HG02610 (cell line): ENCODE measurements around the gene TRRAP.

ENCODE experiments used
- ATAC-seq: cut with Tn5 transposase; IDR thresholded peaks from one replicate; pipeline ENCODE4 v1.9.1; 2021; ENCODE audit warnings: mild to moderate bottlenecking, moderate library complexity; ENCODE audit not compliant: unreplicated experiment

TRRAP gene

DNA sequence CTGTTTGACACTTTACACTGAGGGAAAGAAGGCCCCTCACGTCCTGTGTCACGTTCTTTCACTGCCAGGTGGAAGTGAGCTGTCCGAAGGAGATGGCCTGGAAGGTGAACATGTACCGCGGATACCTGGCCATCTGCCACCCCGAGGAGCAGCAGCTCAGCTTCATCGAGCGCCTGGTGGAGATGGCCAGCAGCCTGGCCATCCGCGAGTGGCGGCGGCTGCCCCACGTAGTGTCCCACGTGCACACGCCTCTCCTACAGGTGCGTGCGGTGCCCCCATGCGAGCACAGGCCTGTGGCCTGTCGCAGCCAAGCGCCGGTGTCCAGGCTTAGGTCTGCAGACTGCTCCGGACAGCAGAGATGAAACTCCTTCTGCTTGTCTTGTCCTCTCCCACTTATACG lies 103.4 kb downstream of the TRRAP start:
- ATAC-seq, result no peak

DNA sequence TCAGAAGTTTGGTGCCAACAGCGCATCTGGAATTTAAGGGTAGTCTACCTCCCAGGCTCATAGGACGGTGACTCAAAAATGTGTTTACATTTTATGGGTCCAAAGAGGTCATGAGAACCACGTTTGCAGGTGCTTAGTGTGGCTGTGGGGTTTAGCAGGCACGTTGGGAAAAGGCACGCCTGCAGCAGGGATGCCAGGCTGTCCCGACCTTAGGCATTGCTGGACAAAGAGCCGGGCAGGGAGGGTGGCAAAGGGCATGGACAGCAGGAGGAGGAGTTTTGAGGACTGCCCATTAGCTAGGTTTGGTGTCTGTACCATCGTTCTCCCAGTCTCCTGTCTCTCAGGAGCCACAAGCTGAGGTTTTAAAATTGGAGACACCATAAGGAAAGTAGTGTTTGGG lies 104.4 kb downstream of the TRRAP start:
- no peak for ATAC-seq

DNA sequence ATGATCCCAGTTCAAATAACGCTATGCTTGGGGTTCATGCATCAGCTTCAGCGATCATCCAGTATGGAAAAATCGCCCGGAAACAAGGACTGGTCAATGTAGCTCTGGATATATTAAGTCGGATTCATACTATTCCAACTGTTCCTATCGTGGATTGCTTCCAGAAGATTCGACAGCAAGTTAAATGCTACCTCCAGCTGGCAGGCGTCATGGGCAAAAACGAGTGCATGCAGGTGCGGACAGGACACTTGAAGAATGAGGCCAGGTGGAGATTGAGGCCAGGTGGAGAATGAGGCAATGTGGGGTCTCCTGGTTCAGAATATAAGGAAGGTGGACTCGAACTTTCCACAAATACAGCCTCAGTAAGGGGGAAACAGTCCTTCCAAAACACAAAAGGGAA lies 105.8 kb downstream of the TRRAP start:
- ATAC-seq, result no peak

DNA sequence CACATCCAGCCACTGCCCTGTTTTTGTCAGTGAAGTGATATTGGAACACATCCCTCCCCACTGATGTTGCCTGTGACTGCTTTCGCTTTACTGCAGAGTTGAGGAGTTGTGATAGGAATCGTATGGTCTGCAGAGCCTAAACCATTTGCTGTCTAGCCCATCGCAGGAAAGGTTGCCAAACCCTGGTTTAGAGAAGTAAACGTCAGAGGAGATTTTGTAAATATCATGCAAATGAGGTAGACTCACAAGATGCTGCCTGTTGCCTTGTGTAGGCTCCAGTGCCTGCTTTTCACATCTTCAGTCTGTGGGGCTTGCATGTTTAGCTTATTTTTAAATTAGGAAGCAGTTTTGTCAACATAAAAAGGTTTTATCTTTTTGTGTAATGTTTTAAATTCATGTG lies 107.1 kb downstream of the TRRAP start:
- no peak for ATAC-seq

DNA sequence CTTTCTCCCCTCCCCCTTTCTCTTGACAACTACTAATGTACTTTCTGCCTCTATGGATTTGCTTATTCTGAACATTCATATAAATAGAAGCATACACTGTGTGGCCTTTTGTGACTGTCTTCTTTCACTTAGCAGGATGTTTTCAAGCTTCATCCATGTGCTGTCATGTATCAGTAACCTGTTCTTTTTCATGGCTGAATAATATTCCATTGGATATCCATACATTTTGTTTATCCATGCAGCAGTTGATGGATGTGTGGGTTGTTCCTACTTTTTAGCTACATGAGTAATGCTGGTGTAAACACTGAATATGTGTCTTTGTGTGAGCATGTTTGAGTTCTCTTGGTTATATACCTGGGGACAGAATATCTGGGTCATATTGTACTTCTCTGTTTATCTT lies 107.6 kb downstream of the TRRAP start:
- no peak for ATAC-seq

DNA sequence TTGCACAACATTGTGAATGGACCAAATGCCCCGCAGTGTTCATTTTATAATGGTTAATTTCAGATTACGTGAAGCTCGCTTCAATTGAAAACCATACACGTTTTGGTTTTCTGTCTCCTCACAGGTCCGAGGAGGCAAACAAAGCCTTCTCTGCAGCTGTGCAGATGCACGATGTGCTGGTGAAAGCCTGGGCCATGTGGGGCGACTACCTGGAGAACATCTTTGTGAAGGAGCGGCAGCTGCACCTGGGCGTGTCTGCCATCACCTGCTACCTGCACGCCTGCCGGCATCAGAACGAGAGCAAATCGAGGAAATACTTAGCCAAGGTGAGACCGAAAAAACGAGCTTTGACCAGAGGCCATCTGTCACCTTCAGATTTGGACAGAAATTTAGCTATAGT lies 110.3 kb downstream of the TRRAP start:
- no peak for ATAC-seq

DNA sequence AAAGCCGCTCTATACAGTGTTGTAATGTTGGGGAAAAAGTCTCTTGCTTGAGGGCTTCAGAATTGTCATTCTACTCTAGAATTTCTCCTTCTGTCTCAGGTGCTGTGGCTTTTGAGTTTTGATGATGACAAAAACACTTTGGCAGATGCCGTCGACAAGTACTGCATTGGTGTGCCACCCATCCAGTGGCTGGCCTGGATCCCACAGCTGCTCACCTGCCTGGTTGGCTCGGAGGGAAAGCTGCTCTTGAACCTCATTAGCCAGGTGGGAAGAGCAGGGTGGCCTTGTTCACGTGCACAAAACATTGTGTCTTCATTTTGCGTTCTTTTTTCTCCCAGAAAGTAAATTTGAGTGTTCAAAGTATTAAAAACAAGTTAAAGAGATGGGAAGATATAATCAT lies 112.0 kb downstream of the TRRAP start:
- no peak for ATAC-seq

DNA sequence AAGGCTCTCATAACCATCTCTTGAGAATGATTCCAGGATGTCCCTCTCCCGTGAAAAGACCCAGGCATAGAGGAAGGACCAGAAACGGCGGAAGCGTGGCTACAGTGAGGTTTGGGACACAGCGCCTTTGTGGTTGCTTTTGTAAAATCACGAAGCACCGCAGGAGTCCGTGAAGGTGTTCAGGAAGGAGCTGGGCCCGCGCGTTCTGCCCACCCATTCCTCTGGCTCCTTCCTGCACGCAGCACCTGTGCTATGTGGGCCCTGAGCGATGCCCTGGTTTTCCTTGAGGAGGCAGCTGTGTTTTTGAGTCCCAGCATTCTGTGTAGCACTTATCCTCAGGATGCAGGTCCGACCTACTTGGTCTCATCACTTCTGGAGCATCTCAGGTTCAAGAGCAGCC lies 112.8 kb downstream of the TRRAP start:
- no peak for ATAC-seq

DNA sequence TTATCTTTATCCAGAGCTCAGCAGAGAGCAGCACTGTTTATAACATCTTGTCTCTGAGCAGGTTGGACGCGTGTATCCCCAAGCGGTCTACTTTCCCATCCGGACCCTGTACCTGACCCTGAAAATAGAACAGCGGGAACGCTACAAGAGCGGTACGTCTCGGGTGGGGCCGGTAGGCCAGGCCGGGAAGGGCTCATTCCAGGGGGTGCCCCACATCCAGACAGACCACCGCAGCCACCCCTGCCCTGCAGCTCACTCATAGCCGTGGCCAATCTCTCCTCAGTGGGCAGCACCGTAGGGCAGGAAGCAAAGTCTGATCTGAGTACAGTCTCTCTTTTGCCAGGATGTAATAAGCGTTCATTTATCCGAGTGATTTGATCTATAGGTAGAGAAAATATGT lies 113.7 kb downstream of the TRRAP start:
- no peak for ATAC-seq

DNA sequence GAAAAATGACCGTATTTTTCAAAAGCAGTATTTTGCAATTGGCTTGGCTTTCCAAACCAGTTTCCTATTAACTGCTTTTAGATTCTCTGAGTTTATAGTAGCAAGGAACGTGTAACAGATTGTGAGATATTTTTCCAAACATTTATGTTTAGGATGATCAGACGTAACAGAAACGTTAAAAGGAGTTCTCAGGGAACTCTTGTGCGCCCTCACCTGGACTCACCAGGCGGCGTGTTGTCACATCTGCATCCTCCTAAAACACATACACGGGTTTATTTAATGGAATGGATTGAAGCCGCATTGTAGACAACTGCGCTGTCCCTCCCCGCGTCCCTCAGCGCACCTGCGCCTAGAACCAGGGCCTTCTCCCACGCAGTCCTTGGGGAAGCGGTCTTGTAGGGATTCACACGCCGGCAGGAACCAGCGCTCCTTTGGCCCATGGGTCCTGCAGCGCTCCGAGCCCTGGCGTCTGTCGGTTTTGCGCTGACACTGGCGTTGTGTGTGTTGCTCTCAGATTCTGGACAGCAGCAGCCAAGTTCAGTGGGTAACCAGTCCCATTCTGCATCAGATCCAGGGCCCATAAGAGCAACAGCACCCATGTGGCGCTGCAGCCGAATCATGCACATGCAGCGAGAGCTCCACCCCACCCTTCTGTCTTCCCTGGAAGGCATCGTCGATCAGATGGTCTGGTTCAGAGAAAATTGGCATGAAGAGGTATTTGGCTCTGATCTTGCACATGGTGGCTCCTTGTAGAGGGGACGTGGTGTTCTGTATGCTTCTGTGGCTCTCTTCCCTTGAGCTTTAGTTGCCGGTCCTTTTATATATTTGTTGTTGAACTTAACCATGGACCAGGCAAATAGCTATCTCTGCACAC lies 114.9 kb downstream of the TRRAP start:
- ATAC-seq, result no peak

DNA sequence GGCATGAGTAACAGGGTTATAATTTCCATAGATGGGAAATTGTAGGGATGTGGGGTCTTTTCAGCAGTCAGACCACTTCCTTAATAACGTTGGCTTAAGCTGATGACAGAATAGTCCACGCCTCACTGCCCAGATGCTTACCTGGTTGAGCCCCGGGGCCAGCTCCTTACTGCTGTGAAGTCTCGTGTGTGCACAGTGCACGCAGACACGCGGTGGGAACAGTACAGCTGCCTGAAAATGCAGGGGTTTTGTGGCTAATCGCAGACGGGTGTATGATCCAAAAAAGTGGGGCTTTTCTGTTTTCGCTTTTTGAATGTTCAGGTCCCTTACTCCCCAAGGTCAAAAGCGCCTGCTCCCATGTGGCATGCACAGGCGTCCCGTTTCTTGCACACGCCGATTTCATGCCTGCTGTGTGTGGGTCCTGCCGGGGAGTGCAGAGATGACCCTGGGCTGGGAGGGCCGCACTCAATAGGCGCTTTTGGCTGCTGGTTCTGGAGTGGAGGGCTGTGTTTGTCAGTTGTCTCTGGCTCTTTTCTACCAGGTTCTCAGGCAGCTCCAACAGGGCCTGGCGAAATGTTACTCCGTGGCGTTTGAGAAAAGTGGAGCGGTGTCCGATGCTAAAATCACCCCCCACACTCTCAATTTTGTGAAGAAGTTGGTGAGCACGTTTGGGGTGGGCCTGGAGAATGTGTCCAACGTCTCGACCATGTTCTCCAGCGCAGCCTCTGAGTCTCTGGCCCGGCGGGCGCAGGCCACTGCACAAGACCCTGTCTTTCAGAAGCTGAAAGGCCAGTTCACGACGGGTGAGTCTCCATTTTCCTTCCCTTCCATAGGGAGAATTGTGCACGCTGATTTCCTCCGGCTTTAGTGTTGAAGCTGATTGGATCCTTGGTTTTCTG lies 116.0 kb downstream of the TRRAP start:
- no peak for ATAC-seq

DNA sequence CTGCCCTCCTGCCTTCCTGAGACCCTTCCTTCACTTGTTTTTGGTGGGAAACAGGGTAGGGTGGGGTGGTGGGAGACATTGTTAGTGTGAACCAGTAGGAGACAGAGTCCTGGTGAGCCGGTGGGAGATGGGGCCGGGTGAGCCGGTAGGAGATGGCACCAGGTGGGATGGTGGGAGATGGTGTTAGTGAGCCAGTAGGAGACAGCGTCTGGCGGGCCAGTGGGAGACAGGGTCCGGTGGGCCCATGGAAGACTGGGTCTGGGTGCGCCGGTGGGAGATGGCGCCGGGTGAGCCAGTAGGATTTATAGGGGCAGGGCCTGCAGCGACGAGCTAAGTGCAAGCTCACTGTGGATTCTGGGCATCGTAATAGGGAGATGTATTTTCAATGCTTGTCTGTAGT lies 116.8 kb downstream of the TRRAP start:
- no peak for ATAC-seq

DNA sequence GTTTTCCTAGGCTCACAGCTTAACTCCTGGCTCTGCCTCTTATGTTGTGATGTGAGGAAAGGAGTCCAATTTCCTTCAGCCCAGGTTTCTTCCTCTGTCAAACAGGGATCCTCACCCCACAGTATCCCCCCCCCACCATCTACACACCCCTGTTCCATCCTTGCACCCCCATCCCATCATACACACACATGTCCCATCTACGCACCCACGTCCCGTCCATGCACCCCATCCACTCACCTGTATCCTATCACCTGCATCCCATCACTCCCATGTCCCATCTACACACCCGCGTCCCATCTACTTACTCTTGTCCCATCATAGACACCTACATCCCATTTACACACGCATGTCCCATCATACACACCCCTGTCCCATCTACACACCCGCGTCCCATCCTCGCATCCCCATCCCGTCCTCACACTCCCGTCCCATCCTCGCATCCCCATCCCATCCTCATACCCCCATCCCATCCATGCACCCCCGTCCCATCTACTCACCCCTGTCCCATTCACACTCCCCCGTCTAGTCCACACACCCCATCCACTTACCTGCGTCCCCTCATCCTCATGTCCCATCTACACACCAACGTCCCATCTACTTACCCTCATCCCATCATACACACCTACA lies 117.3 kb downstream of the TRRAP start:
- ATAC-seq, result no peak

DNA sequence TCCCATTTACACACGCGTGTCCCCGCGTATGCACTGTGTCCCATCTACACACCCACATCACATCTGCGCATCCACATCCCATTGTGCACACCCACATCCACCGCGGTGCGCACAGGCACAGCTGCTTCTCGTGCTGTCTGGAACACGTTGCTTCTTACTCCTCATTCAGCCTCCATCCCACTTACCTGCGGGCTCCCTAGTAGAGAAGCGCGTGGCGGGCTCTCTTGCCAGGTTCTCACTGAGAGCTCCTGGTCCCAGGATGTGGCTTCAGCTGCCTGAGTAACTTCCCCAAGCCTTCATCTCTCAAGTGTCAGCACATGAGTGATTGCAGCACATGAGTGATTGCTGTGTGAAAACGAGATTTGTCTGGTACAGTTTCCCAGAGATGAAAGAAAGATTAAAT lies 117.8 kb downstream of the TRRAP start:
- ATAC-seq, result peak; percentile 93

DNA sequence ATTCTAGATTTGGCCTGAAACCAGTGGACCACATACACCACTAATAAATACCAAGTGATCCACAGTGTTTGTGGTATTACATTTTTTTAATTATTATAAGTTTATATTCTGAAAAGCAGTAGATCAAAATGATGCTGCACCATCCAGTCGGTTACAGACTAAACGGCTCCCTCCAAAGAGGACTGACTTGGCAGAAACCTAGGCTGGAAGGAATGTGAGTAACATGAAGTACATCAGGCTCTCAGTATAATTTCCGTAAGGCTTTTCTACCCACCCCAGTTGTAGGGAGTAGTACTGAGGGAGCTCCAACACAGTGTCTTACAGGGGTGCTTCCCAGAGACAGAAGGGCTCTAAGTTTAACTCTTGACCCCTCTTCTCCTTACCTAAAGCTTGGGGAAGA lies 119.5 kb downstream of the TRRAP start:
- no peak for ATAC-seq

DNA sequence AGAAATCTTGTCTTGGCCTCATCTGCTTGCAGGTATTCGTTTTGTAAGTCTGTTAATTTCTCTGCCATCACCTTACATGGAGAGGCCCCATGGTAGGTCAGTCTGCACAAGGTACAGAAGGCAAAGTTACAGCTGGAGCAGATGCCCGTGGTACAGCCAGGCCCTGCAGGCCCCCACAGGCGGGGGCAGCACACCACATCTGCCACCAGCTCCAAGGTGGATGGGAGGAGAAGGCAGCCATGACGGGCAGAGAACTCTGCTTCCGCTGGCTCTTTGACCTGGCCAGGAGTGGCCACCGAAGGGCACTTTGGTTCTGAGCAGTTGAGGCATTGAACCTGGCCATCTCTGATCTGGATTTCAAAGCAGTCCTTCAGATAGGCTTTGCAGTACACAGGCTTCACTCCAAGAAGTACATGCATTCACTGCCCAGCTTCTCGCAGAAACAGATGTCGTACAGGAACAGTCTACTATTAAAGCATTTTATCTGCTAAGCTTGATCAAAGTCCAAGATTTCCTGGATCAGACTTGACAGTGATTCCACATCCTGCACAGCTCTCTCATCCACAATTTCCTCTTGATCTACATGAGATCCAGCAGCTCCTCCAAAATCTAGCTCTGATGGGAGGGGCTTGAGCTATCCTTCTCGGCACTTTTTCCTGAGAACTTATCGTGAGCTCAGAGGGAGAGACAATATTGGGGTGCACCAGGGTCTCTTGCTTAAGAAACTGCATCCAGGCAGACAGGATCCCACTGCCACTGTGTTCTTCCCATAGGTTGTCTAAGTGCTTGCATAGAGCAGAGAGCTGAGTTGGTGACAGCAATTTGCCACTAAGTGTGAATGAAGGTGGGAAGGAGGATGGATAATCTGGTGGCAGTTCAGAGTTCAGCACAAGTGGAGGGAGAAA lies 120.7 kb downstream of the TRRAP start:
- ATAC-seq, result no peak

DNA sequence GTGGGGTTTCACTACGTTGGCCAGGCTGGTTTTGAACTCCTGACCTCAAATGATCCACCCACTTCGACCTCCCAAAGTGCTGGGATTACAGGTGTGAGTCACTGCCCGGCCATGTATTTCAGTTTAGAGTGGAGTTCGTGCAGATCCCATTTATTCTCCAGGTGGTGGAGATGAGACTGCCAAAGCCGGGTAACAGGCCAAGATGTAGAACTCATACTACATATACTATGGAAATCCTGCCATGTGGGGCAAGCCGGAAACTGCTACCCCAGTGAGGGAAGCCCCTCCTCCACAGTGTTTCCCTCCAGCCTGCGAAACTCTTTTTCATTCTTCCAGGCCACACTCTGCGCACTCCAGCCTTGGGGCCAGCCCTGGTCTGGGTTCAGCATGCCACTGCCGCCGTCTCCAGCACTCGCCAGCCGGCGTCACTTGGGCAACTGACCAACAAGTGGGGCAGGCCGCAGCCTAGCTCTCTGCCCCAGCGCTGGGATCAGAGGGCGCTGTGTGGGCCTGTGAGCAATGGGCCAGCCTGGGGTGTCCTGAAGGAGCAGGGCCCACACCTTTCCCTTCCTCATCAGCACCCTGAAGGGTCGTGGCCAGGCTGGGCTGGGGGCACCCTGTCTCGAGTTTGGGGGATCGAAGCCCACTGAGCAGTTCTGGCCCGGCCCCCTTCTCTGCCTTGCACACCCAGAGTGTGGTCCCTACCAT lies 122.0 kb downstream of the TRRAP start:
- no peak for ATAC-seq

DNA sequence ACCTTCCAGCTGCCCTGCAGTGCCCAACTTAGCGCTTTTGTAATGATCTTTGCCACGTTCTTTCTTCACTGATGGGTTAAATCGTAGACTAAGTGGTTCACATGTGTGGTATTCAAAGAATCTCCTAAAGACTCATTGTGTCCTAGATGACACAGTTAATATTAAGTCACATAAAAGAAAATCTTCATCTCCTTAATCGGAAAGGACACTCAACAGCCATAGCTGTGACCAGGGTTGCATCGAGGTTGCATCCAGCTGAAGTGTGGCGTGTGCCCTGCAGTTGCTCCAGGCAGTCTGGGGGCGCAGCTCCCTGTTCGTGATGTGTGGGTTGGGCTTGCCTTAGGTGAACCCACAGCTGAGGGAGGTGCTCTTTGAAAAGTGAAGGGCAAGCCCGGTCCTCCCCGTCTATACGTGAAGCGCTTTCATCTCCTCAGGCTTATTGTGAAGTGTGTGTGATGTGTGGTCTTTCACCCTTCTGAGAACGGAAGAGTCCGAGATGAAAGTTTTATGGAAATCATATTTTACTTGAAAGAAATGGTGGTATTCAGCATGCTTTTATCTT lies 122.7 kb downstream of the TRRAP start:
- no peak for ATAC-seq

DNA sequence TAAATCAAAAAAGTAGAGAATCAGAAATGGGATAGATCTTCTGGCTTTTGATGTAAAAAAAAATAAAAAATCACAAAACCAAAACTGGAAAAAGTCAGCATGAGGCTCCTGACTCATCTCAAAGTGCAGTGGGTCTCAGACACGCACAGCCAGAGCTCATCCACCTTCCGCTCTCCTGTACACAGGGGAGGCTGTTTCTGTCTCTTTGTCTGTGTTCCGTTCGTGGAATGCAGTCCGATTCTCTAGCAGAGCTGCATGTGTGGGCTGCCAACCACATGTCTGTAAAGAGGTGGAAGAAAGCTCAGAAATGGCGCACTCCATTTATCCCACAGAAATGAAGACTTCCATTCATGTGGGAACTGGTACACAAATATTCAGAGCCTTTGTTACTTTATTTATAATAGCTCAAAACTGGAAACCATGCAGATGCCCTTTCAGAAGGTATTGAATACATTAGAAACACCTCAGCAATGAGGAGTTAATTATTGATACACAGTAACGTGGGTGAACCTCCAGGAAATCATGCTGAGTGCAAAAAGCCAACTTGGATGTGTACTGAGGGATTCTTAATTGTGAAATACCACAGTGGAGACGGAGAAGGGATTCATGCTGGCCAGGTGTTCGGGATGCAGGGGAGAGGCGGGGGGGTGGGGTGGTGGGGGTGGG lies 123.3 kb downstream of the TRRAP start:
- no peak for ATAC-seq
